ENCODE results near the gene ACKR1.

The ACKR1 gene

DNA sequence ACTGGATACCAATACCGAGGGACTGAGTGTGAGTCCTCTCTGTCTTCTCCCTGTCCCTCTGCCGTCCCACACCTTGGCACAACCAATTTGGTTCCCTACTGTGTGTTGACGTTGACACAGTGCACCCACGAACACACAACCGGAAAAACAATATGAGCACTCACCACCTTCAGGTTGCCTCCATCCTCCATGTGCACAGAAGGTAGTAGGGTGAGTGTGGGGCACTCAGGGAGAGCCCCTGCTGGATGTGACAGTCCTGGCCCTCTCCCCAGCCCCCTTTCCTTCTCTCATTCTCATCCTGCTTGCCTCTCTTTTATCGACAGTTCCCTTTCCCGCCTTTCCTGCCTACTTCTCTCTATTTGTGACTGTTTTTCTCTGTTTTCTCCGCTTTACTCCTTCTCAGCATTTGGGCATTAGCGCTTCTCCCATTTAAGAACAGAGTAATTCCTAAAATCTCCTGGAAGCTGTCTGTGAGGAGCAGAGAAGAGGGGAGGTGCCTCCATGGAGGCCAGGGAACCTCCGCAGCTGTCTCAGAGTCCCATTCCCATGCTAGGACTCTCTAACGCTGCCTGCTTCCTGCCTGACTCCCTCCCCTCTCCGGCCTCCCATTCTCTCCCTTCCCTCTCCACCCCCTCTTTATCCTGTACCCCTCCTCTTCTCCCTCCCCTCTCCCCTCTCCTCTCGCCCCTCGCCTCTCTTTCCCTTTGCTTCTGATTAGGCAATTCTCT lies 16.9 kb upstream of the ACKR1 start:
- peak; percentile 18 for DNase-seq (ENCODE audit: low spot score)

DNA sequence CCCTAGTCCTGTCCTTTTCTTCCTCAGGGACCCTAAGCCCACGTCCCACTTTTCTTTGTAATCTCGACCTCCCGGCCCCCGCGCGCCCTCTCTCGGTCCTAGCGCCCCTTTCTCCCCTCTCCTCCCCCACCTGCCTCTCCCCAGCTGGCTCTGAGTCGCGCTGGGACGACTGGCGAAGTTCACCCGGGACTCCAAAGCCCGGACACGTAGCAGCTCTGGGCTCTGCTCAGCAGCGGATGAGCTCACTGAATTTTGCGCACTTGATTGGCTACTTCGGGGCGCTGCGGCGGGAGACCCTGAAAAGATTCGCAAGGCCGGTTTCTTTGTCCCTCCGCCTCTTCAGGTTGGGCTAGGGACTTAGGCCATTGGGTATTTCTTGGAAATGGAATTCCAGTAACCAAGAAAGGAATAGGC lies 16.3 kb upstream of the ACKR1 start:
- peak; percentile 81 for DNase-seq (ENCODE audit: low spot score)

DNA sequence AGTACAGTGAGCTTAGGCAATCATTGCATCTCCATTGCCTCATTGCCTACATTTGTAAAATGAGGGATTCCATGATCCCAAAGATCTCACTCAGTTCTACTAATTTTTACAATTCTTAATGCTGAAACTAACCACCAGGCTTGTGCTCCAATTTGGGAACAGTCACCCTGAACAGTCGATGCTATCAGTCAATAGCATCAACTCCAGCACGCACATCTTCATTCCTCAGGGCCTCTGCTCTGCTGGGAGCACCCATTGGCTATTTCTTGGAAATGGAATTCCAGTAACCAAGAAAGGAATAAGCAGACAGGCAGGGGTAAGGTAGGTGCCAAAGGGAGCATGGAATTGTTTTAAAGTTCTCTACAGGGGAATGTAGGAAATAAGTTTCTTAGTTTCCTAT lies 14.2 kb upstream of the ACKR1 start:
- no peak for DNase-seq (ENCODE audit: low spot score)

DNA sequence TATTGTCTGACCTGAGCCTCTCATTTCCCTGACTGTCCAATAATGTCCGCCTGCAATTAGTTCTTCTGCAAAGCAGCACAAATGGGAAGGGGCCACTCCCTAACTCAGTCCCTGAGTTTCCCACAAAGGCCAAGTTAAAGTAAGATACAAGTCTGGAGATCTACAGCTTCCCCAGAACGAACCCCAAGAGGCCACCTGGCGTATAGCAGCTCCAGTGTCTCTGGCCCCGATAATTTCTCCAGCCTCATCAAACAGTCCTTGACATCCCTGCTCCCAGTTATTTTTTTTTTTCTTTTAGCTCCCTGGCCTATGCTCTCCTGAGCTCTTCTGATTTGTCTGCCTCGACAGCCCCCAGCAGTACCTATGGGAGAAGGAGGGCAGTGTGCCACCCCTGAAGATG lies 8.1 kb upstream of the ACKR1 start:
- peak; percentile 38 for DNase-seq (ENCODE audit: low spot score)

DNA sequence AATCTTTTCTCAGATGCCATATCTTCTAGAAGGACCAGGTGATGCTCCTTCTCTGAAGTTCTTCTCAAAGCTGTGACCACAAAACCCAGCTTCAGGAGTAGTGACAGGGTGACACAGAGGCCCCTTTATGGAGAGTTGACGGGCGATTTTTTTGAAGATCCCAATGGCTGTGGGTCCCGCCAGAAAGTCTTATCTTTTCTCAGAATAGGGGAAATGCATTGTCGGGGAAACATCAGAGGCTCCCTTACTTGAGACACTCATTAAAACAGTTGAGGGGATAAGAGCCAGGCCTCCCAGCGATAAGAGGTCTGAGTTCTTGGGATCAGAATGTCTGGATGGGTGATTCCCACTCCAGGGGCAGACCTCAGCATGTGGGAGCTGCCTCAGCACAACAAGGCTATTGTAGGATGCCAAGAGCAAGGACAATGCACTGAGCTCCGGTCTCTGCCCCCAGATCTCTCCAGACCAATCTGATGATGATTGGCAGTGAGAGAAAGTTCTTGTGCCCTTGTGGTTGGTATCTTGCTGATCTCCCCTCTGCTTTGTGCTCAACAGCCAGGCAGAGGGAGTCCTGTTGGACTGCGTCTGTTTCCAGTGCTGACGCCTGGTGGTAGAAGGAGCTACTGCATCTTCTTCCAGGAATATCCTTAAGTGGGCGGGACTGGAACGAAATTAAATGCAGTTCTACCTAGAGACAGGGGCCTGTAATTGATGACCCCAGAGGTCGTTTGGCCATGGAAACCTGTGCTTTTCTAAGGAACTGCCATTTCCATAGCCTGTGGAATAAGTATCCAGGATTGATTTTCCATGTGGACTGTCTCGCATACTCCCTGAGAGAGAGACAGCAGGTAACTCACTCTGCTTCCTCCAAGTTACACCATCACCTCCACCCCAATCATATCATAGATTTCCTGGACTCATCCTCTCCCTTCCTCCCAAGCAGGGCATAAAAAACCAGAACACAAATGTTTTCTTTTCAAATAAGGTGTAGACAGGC lies 6.8 kb upstream of the ACKR1 start:
- peak; percentile 90 for DNase-seq (ENCODE audit: low spot score)

DNA sequence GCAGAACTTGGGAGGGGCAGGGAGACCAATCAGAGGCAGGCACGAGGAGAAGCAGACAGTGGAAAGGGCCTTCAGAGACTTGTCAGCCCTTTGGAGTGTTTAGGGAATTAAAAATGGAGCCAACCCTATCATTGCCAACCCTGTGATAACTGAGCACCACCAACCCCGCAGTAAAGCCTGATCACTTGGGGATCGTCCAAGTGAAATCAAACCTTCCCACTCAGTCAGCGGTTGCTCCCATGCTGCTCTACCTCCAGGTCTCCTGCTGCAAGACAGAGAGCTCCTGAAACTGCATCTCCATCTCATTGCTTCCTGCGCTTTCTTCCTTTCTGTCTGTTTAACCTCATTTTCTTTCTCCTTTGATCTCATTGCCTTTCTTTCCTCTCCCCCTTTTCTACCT lies 4.8 kb upstream of the ACKR1 start:
- DNase-seq (ENCODE audit: low spot score), result no peak

DNA sequence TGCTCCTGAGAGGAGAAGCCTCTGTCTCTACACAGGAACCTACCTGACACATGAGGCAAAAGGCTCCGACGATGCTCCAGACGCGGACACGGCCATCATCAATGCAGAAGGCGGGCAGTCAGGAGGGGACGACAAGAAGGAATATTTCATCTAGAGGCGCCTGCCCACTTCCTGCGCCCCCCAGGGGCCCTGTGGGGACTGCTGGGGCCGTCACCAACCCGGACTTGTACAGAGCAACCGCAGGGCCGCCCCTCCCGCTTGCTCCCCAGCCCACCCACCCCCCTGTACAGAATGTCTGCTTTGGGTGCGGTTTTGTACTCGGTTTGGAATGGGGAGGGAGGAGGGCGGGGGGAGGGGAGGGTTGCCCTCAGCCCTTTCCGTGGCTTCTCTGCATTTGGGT lies 3.9 kb upstream of the ACKR1 start:
- no peak for DNase-seq (ENCODE audit: low spot score)

DNA sequence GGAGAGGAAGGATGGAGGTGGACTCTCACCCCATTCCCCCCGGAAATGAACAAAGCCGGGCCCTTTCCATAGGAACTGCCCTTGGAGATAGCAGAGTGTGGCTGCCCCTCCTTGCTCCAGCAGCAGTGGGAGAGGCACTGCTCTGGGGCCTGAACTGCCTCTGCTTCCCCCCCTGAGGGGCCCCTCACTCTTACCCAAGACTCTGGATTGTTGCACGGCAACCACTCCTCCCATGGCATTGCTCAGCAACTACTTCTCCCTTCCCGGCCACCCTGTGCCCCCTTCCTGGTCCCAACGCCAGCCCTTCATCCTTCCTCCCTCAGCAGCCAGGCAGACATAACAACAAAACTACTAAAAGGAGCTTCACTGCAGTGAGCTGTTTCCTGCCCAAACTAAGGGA lies 3.0 kb upstream of the ACKR1 start:
- no peak for DNase-seq (ENCODE audit: low spot score)

DNA sequence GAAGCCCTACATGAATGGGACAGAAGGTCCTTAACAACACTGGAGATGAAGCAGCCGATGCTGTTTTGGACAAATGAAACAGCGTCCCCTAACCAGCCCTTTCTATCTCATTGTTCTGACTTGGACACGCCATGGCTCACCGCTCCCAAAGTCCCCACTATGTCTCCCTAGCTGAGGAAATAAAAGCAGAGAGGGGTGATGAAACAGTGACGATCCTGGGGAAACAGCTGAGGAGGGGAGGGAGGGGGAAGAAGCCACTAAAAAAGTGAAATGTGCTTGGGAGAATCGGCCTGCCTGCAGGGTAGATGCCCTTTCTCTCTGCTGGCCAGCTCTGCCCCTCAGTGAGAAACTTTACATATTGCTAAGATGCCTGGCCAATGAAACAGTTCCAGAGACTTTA lies 1.1 kb upstream of the ACKR1 start:
- no peak for DNase-seq (ENCODE audit: low spot score)

DNA sequence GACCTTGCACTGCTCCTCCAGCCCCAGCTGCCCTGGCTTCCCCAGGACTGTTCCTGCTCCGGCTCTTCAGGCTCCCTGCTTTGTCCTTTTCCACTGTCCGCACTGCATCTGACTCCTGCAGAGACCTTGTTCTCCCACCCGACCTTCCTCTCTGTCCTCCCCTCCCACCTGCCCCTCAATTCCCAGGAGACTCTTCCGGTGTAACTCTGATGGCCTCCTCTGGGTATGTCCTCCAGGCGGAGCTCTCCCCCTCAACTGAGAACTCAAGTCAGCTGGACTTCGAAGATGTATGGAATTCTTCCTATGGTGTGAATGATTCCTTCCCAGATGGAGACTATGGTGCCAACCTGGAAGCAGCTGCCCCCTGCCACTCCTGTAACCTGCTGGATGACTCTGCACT lies 550 bp downstream of the ACKR1 start:
- DNase-seq (ENCODE audit: low spot score), result no peak

DNA sequence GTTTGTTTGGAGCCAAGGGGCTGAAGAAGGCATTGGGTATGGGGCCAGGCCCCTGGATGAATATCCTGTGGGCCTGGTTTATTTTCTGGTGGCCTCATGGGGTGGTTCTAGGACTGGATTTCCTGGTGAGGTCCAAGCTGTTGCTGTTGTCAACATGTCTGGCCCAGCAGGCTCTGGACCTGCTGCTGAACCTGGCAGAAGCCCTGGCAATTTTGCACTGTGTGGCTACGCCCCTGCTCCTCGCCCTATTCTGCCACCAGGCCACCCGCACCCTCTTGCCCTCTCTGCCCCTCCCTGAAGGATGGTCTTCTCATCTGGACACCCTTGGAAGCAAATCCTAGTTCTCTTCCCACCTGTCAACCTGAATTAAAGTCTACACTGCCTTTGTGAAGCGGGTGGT lies 1.4 kb downstream of the ACKR1 start:
- DNase-seq (ENCODE audit: low spot score), result no peak

DNA sequence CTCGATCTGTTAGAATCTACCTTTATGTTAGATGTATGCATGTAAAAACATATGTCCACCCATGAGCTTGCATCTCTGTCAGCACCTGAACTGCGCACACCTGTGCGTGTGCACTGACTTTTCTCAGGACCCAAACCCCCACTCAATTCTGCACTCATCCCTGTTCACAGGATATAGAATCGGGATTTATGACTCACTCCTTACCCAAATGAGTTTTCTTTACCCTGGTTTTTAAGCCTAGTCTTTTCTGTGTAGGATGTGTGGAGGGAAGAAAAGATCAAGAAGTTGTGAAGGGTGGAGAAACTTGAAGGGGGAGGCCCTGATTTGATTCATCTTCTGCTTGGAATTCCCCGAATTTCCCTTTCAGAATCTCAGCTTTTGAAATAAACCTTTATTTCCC lies 2.4 kb downstream of the ACKR1 start:
- DNase-seq (ENCODE audit: low spot score), result no peak

DNA sequence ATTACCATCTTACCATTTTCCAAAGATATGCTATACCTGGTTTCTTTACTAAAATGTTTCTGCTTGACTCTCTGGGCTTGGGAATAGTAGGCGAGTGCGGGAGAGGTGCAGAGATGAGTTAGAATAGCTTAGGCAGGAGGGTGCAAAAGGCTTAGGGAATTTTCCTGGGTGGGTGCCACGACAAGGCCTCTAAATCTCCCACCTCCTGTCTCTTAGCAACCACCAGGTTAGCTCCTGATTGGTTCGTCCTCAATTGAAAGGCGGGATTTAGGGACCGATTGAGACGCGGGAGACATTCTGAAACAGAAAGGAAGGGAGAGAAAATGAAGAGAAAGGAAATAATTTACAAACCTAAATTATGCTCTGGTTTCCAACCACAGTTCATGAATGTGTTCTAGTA lies 3.1 kb downstream of the ACKR1 start:
- no peak for DNase-seq (ENCODE audit: low spot score)

DNA sequence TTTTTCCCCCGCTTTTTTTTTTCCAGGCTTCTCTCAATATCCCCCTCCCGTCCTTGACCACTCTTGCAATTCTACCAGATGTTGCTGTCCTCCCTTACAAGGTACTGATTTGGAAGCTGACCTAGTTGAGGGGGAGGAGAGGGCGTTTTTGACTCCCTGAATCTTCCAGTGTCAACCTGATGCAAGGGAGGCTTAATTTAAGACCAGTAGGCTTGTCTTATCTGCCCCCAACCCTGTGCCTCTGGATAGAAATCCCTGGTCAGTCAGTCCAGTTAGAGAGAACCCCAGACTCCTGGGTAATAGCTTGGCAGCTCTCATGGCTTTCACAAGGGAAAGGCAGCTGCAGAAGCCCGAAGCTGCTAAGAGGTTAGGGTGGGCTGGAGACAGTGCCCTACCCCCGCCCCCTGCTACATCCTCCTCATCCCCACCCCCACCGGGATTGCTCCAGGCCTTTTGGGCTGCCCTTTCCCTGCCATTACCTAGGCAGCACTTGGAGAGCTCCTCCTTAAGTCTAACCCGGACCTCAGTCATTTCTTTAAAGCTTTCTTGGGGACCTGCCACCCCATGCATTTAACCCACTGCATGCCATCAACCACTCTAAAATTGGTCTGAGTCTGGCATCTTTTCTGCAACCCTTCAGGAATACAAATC lies 3.6 kb downstream of the ACKR1 start:
- DNase-seq (ENCODE audit: low spot score), result no peak

DNA sequence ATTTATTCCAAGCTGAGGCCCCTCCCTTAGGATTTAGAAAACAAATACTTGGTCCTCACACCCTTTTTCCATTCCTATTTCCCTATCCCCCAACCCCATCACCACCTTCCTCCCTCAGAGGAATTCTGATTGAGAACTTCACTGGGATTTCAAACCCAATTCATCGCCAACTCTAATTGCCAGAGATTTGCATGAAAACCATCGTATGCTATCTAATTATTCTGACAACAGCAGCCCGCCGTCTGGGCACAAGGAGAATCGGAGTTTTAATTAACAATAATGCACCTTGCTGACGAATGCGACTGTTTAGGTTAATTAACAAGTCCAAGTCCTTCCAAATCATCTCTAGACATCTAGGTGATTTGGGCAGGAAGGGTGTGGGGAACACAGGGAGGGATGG lies 4.4 kb downstream of the ACKR1 start:
- no peak for DNase-seq (ENCODE audit: low spot score)

DNA sequence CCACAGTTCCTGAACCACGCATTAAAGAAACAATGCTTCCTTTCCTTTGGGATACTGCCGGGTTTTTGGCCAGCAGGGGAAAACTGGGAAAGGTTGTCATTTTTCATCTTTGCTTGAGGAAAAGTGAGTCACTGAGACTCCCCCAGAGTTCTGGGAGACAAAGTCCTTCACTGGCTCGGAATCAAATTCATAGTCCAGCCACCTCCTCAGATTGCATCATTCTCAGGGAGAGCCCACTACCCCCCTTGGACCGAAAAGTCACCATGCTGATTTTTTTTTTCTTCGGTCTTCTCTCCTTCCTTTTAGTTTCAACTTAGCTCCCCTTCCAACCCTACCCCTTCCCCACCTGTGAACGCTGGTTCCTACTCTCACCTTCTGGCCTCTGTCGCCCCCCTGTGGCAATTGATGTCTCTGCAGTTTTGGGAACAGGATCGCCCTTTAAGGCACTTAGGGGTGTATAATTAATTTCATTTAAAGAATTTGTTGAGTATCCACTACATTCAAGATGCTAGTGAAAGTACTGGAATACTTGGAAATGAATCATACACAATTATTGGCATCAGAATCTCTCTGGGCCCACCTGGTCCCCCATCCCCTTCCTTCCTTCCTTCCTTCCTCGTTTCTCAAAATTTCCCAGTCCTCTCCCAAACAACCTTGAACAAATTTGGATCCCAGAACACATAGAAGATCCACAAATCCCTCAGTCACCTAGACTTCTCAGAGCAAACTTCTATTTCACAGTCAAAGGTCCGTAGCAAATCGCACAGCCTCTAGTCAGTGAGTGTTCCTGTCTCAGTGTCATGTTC lies 6.9 kb downstream of the ACKR1 start:
- DNase-seq (ENCODE audit: low spot score), result peak; percentile 79

DNA sequence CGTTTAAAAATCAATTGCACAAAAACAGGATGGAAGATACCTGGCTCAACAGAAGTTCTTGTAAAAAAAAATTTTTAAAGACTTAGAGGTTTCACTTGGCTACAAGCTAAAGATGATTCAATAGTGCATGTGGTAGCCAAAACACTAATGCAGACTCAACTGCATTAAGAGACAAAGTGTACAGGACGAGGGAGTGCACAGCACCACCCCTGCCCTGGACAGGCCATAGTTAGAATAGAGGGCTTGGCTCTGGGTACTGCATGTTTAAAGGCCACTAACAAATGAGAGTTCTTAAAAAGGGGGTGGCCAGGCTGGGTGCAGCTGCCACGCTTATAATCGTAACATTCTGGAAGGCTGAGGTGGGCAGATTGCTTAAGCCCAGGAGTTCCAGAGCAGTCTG lies 7.9 kb downstream of the ACKR1 start:
- no peak for DNase-seq (ENCODE audit: low spot score)

DNA sequence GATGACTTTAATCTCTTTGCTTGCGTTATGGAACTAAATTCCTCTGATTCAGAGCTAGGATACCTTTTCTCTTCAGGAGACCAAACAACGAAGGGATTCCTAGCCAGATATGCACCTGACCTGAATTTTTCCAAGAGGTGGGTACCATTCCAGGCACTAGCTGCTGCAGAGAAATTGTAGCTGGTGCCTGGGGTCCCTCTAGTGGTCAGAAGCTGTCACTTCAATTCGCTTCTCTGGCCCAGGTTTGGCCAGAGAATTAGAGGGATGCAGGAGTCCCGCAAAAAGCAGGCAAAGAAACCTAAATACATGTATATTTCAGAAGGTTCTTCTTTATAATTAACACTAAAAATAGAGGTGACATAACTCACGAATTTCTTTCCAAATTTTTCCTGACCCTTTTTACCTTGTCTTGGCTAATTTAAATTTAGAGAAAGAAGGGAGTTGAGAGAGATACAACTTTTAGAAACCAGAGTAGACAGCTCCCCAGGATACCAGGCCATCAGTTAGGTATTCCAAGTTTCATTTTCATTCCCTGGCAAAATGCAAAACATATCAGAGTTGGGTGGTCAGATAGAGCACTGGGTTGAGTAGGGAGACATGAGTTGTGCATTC lies 9.6 kb downstream of the ACKR1 start:
- peak; percentile 72 for DNase-seq (ENCODE audit: low spot score)

DNA sequence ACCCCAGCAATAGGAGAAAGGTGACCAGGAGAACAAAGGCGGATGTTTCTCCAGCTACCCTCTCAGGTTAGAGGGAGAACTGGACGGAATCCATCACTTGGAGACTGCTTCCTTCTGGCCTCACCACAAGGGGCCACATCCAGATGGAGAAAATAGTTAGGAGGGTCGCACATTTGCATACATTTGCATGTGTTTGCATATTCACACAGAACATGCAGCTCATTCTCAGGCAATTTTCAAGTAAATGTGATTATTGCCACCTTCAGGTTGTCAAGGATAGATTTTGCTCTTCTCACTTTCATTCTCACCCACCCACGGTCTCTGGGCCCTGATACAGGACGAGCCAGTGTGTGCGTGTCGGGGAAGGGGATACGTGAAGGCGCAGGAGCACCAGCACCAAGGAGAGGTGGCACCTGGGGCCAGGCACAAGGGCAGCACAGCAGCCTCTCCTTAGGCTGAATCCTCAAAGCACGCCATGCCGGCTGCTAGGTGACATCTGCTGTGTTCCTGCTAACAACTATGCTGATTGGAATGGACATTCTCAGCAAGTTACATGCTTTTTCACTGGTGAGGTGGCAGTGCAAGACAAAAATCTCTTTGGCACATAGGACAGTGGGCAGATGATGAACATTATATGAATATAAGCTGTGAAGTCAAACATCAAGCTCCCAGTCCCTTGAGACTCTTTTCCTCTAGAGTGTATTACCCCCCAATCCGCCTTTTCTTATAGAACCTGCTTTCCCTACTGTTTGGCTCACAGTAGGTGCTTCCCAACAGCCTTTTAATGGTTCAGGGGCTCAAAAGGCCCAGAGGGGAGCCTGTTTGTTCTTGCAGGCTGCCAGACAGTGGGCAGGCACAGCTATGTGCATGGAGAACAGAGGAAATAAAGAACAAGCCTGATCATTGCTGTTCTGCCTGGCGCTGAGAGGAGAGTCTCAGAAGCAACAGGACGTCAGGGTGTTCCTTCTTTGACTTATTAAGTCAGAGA lies 14.3 kb downstream of the ACKR1 start:
- DNase-seq (ENCODE audit: low spot score), result no peak
